ENCODE data around the gene TRIML1. TPM values are rescaled to one million over a fixed set of nuclear protein-coding genes. Genes with fewer than 3 reads are reported as not detected.

The TRIML1 gene
- total RNA-seq, 1 donor from 2014 or later, result not detected

DNA sequence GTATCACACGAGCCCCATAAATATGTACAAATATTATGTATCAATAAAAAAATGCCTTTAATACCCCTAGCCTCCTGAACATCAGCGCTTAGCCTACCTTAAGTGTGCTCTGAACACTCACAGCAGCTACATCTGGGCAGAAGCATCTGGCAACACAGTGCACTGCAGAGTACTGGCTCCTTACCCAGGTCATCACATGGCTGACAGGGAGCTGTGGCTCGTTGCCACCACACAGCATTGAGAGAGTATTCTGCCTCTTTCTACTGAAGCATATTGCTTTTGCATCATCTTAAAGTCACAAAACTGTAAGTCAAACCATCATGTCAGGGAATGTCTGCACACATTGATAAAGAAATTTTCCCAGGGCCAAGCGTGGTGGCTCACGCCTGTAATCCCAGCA, 55.2 kb downstream of the TRIML1 start:
- TF ChIP-seq, protein P1, sequence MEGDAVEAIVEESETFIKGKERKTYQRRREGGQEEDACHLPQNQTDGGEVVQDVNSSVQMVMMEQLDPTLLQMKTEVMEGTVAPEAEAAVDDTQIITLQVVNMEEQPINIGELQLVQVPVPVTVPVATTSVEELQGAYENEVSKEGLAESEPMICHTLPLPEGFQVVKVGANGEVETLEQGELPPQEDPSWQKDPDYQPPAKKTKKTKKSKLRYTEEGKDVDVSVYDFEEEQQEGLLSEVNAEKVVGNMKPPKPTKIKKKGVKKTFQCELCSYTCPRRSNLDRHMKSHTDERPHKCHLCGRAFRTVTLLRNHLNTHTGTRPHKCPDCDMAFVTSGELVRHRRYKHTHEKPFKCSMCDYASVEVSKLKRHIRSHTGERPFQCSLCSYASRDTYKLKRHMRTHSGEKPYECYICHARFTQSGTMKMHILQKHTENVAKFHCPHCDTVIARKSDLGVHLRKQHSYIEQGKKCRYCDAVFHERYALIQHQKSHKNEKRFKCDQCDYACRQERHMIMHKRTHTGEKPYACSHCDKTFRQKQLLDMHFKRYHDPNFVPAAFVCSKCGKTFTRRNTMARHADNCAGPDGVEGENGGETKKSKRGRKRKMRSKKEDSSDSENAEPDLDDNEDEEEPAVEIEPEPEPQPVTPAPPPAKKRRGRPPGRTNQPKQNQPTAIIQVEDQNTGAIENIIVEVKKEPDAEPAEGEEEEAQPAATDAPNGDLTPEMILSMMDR (IDR thresholded peaks at IDR 0.05; ENCODE audit: partially characterized antibody, unreplicated experiment), result no peak
- Mint-ChIP-seq H3K9me3 (ENCODE audit: unreplicated experiment) (peaks cover 4% of the 10 kb centered on the region), H3K27ac (ENCODE audit: unreplicated experiment) (no peak overlapping the region), H3K36me3 (ENCODE audit: unreplicated experiment) (no peaks in the 10 kb centered on the region), H3K4me1 (ENCODE audit: low read depth, unreplicated experiment) (no peaks in the 10 kb centered on the region), H3K27me3 (ENCODE audit: unreplicated experiment) (peaks cover 10% of the 10 kb centered on the region), H3K4me3 (ENCODE audit: unreplicated experiment) (no peak overlapping the region)
- no peak for DNase-seq

DNA sequence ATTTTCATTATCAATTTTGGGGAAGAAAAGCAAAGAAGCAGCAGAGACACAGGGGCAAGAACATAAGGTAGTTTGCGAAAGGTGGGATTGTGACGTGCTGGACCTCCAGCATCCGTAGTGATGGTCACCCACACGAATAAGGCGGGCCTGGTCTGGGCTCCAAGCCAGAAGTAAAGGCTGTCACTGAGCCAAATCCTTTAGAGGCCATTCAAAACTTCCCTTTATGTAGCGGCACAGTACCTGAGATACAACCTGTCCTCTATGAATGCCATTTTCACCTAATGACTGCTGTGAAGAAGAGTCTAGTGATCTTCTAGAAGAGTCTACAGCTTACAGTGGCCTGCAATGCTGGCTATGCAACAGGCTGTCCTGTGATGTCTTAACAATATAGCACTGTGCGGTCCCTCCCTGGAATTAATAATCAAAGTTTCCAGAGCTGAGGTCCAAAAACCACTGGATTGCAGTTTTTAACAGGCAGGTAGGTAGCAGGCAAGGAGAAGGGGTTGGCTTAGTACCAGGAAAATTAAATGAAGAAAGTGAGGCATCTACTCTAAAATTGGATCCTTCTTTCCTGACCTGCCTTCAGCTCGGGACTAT, 56.2 kb downstream of the TRIML1 start:
- TF ChIP-seq, protein P1 (IDR thresholded peaks at IDR 0.05; ENCODE audit: partially characterized antibody, unreplicated experiment), result no peak
- H3K4me3 Mint-ChIP-seq (ENCODE audit: unreplicated experiment), result no peak overlapping the region
- no peaks in the 10 kb centered on the region for H3K4me1 Mint-ChIP-seq (ENCODE audit: low read depth, unreplicated experiment)
- no peak overlapping the region for H3K27ac Mint-ChIP-seq (ENCODE audit: unreplicated experiment)
- DNase-seq, result no peak
- H3K36me3 Mint-ChIP-seq (ENCODE audit: unreplicated experiment), result no peaks in the 10 kb centered on the region
- peaks cover 4% of the 10 kb centered on the region for H3K9me3 Mint-ChIP-seq (ENCODE audit: unreplicated experiment)
- peaks cover 12% of the 10 kb centered on the region for H3K27me3 Mint-ChIP-seq (ENCODE audit: unreplicated experiment)

DNA sequence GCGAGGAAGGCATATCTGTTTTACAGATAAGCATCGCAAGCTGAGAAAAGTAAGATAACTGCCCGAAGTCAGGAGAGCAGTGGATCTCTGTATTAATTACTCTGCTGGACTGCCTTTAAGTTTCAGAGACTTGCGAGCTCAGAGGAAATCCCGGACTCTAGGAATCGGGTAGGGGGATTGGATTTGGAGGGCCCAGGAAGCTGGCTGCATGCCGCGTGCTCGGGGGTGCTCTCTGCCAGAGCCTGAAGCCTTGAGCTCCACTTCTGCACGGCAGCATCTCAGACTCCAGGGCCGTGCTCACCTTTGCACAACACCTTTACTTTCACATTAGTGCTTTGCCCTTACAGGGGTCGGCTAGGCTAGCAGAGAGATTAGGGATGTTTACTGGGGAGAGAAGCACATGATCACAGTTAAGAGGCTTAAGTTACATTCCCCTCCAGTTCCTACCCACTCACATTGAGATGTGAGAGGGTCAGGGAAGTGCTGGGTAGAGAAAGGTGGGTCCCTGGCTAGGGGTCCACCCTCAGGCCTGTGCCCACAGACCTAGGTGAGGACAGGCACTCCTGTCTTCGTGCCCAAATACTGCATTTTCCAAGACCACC, 57.0 kb downstream of the TRIML1 start:
- no peak overlapping the region for H3K27ac Mint-ChIP-seq (ENCODE audit: unreplicated experiment)
- TF ChIP-seq, protein P1 (IDR thresholded peaks at IDR 0.05; ENCODE audit: partially characterized antibody, unreplicated experiment), result no peak
- H3K4me3 Mint-ChIP-seq (ENCODE audit: unreplicated experiment), result no peak overlapping the region
- no peaks in the 10 kb centered on the region for H3K36me3 Mint-ChIP-seq (ENCODE audit: unreplicated experiment)
- no peaks in the 10 kb centered on the region for H3K4me1 Mint-ChIP-seq (ENCODE audit: low read depth, unreplicated experiment)
- DNase-seq, result no peak
- peaks cover 12% of the 10 kb centered on the region for H3K27me3 Mint-ChIP-seq (ENCODE audit: unreplicated experiment)
- peaks cover 4% of the 10 kb centered on the region for H3K9me3 Mint-ChIP-seq (ENCODE audit: unreplicated experiment)

Other genes with a start within 250 kb of the TRIML1 start
- 17.4 TPM for gene ZFP42, start 143.7 kb upstream of the TRIML1 start, total RNA-seq (ENCODE audit: unreplicated experiment)
- gene TRIML2, start 29.8 kb upstream of the TRIML1 start, total RNA-seq (ENCODE audit: unreplicated experiment), result not detected